Sigmoid colon (tissue), 4 donors: Measurements from ENCODE around the gene SPRY4.

Experiments
- CTCF ChIP-seq, 4 experiments: fragments of 450-650 bp in 3 of 4; fragments of 200-600 bp in 1 of 4; IDR thresholded peaks; one replicate each; pipeline ENCODE4 v1.5.1; 2016 to 2019; ENCODE audit warnings: antibody characterized with exemption in 4 of 4, mild to moderate bottlenecking in 3 of 4, moderate library complexity in 2 of 4
- POLR2AphosphoS5 ChIP-seq, 4 donors: sonication (generic); formaldehyde crosslinking; IDR thresholded peaks; one replicate each; pipeline ENCODE4 v1.6.1; 2017; ENCODE audit warnings: antibody characterized with exemption in 4 of 4

- no peak for TF ChIP-seq POLR2AphosphoS5 (IDR thresholded peaks at IDR 0.05)
- TF ChIP-seq CTCF (IDR thresholded peaks at IDR 0.05): no peak
Measured at GRCh38 chr5:142364251-142365145, 39.7 kb upstream of the SPRY4 start.
